Stimulated activated effector memory CD8-positive, alpha-beta T cell treated with anti-CD3 and anti-CD28 coated beads, Interleukin-12 subunit alpha, Interleukin-12 subunit beta, amount 100 ng/mL, for 72 hours (primary cell): ENCODE measurements around the gene CRHR2.

Experiments used
- ATAC-seq: fragments of 150-1000 bp; cut with Tn5 transposase; 2 replicates; pipeline ENCODE4 v1.10.0; 2021
- DNase-seq, 2 donors: peaks; one replicate each; pipeline ENCODE4 v3.0.0; 2021 to 2022; ENCODE audit warnings: low spot score in 2 of 2
- H3K27ac Mint-ChIP-seq: one replicate; pipeline ENCODE4 v1.8.0; 2022; ENCODE audit warnings: mild to moderate bottlenecking, mixed read lengths
- H3K36me3 Mint-ChIP-seq: one replicate; pipeline ENCODE4 v1.8.0; 2022; ENCODE audit warnings: mild to moderate bottlenecking, mixed read lengths
- H3K4me1 Mint-ChIP-seq: one replicate; pipeline ENCODE4 v1.8.0; 2022; ENCODE audit warnings: mixed read lengths
- H3K4me3 Mint-ChIP-seq: one replicate; pipeline ENCODE4 v1.8.0; 2022; ENCODE audit warnings: mild to moderate bottlenecking, mixed read lengths
- H3K9me3 Mint-ChIP-seq: one replicate; pipeline ENCODE4 v1.8.0; 2022; ENCODE audit warnings: mixed read lengths

The CRHR2 gene

GRCh38 chr7:30697719-30698460, 15.6 kb upstream of the CRHR2 start:
- peaks cover 12% of the 10 kb centered on the region for H3K4me1 Mint-ChIP-seq

DNA sequence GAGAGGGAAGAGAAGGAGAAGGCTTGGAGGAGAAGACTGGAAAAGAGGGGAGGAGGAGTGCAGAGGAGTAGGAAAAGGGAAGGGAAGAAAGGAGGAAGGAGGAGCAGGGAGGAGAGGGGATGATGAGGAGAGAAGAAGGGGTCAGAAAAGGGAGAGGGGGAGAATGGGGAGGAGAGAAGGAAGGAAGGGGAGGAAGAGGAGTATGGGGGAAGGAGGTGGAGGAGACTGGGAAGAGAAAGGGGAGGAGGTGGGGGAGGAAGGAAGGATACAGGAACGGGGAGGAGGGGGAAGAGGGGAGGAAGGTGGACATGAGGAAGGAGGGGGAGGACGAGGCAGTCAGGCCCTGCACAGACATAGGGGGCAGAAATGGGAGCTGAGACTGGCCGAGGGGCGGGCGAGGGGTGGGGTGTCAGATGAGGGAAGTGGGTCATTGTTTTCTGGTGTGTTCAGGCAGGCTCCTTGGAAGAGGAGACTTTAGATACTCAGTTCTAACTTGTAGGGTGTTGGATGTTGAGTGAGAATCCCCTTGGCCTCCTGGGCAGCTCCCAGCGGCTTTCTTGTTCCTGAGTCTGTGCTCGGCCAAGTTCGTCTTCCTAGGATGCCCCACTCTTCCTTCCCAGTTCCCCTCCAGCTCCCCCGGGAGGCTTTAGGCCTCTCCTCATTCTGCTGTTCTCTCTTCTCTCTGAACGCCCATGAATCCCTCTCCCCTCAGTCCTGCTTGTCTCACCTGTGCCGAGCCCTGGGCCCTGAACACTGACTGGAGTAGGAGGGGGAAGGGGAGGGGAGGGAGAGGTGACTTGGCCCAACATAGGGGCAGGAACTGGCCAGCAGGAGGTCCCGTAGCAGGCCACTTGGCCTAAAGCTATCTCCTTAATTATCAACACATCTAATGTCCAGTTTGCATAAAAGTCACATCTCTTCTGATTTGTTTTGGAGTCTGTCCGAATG, 12.8 kb upstream of the CRHR2 start:
- DNase-seq (no peak), ATAC-seq (no peak)
- H3K27ac Mint-ChIP-seq: peak overlapping the region; percentile 65
- no peaks in the 10 kb centered on the region for H3K9me3 Mint-ChIP-seq
- H3K36me3 Mint-ChIP-seq: no peaks in the 10 kb centered on the region
- H3K4me1 Mint-ChIP-seq: peaks cover 7% of the 10 kb centered on the region
- H3K4me3 Mint-ChIP-seq: no peak overlapping the region

More at GRCh38 chr7:30697719-30698460, 15.6 kb upstream of the CRHR2 start:
- H3K27ac Mint-ChIP-seq: no peak overlapping the region
- H3K36me3 Mint-ChIP-seq: no peaks in the 10 kb centered on the region
- DNase-seq (no peak), ATAC-seq (peak; percentile 14)
- no peak overlapping the region for H3K4me3 Mint-ChIP-seq
- H3K9me3 Mint-ChIP-seq: no peaks in the 10 kb centered on the region

GRCh38 chr7:30694218-30694745, 12.0 kb upstream of the CRHR2 start:
- ATAC-seq: no peak
- DNase-seq: no peak
- Mint-ChIP-seq H3K27ac (peak overlapping the region; percentile 65), H3K36me3 (no peaks in the 10 kb centered on the region), H3K9me3 (no peaks in the 10 kb centered on the region), H3K4me1 (peaks cover 7% of the 10 kb centered on the region), H3K4me3 (no peak overlapping the region)

DNA sequence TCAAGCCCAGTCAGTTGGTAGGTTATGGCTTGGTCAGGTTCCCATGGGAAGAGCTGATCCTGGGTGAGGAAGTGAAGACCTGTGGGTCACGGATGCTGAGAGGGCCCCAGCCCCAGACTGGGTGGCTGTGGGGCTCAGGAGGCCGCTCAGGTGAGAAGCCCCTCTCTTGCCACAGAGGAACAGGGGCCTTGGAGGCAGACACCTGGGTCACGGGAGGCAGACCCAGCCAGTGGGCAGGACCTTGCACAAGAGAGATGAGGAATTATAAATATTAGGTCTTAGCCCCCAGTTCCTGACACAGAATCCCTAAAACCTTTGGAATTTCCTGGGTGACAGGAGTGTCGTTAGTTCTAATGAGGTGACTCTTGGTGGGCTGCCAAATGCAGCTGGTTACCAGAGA, 10.6 kb upstream of the CRHR2 start:
- Mint-ChIP-seq H3K9me3 (no peaks in the 10 kb centered on the region), H3K4me1 (peaks cover 6% of the 10 kb centered on the region), H3K36me3 (no peaks in the 10 kb centered on the region), H3K4me3 (no peak overlapping the region), H3K27ac (peak overlapping the region; percentile 56)
- ATAC-seq (no peak), DNase-seq (no peak)

DNA sequence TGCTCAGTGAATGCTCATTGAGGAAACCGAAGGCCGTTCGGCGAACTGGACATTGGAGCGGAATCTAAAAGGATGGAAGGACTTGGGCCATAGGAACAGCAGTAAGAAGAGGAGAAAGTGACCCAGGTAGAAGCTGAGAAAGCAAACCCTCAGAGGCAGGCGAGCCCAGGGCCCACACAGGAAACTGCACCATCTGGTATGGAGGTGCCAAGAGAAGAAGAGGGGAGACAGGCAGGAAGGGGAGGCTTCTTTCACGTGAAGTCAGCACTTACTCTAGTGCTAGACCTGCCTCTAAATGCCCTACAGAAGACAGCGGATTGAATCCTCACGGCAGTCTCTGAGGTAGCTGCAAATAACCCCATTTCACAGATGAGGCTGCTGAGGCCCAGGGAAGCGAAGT, 10.2 kb upstream of the CRHR2 start:
- DNase-seq (no peak), ATAC-seq (no peak)
- no peaks in the 10 kb centered on the region for H3K9me3 Mint-ChIP-seq
- H3K4me3 Mint-ChIP-seq: no peak overlapping the region
- H3K36me3 Mint-ChIP-seq: no peaks in the 10 kb centered on the region
- peaks cover 1% of the 10 kb centered on the region for H3K4me1 Mint-ChIP-seq
- peak overlapping the region; percentile 56 for H3K27ac Mint-ChIP-seq

DNA sequence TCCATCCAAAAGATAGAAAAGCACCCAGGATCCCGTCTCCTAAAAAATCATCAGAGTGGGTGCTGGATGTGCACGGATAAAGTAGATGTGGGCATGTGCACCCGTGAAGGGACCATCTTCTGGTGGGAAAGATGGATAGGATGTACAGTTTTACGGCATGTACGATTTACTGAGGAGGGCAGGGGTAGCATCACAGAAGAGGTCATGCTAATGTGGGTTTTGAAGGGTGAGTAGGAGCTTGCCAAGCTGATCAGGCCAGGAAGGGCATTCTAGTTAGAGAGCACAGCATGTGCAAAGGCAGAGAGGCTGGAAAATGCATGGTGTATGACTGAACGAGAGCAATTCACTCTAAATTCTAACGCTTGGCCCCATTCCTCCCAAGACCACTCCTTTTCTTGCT, 7.8 kb upstream of the CRHR2 start:
- H3K27ac Mint-ChIP-seq: no peak overlapping the region
- no peaks in the 10 kb centered on the region for H3K36me3 Mint-ChIP-seq
- H3K4me3 Mint-ChIP-seq: no peak overlapping the region
- DNase-seq: no peak
- no peak for ATAC-seq
- no peaks in the 10 kb centered on the region for H3K4me1 Mint-ChIP-seq
- H3K9me3 Mint-ChIP-seq: no peaks in the 10 kb centered on the region

- no peak for ATAC-seq
- H3K9me3 Mint-ChIP-seq: no peaks in the 10 kb centered on the region
- H3K4me1 Mint-ChIP-seq: no peaks in the 10 kb centered on the region
- DNase-seq: no peak
- H3K36me3 Mint-ChIP-seq: no peaks in the 10 kb centered on the region
- H3K4me3 Mint-ChIP-seq: no peak overlapping the region
- no peak overlapping the region for H3K27ac Mint-ChIP-seq
Observed at GRCh38 chr7:30688718-30689221, 6.5 kb upstream of the CRHR2 start.

GRCh38 chr7:30687604-30688003, 5.3 kb upstream of the CRHR2 start:
- Mint-ChIP-seq H3K4me1 (peaks cover 4% of the 10 kb centered on the region), H3K27ac (no peak overlapping the region), H3K36me3 (no peaks in the 10 kb centered on the region), H3K9me3 (no peaks in the 10 kb centered on the region), H3K4me3 (no peak overlapping the region)
- DNase-seq: no peak
- no peak for ATAC-seq

DNA sequence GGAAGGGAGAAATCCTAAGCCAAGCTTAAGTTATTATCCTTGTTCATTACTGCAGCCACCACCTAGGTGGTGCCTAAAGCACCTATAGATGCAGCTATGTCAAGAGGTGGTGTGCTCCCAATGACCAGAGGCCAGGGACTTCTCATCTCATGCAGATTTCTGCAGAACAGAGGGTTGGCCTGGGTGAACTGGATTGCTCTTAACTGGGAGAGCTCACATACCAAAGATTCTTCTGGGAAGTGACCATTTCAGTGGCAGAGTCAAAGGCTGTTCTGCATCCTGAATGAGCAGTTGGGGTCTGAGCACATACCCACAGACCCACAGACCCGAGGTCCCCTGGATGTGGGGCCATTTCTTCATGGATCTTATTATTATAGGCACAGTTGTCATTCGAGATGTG, 2.1 kb upstream of the CRHR2 start:
- Mint-ChIP-seq H3K4me3 (no peak overlapping the region), H3K9me3 (no peaks in the 10 kb centered on the region), H3K36me3 (no peaks in the 10 kb centered on the region), H3K4me1 (peaks cover 18% of the 10 kb centered on the region), H3K27ac (no peak overlapping the region)
- DNase-seq: no peak
- ATAC-seq: no peak

DNA sequence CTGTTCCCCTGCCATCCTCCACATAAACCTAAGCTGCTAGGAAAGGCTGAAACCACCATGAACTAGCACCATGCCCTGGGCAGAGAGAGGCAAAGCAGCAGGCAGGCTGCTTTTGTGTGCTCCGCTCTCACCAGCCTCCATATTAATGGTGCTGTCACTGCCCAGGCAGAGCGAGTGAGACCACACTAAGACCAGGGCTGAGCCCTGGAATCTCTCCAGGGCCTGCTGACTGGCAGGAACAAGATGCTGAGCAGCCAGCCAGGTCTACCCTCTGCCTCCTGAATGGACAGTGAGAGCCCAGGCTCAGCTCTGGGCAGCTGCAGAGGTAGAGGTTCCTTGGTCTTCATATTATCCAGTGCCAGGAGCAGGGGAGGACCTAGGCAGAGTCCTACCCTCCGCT, 1.6 kb upstream of the CRHR2 start:
- Mint-ChIP-seq H3K27ac (no peak overlapping the region), H3K36me3 (no peaks in the 10 kb centered on the region), H3K4me1 (peaks cover 22% of the 10 kb centered on the region), H3K9me3 (no peaks in the 10 kb centered on the region), H3K4me3 (no peak overlapping the region)
- ATAC-seq (no peak), DNase-seq (no peak)

GRCh38 chr7:30683306-30683705, 1.1 kb upstream of the CRHR2 start:
- no peak overlapping the region for H3K27ac Mint-ChIP-seq
- DNase-seq (no peak), ATAC-seq (no peak)
- no peaks in the 10 kb centered on the region for H3K9me3 Mint-ChIP-seq
- H3K4me3 Mint-ChIP-seq: no peak overlapping the region
- no peaks in the 10 kb centered on the region for H3K36me3 Mint-ChIP-seq
- H3K4me1 Mint-ChIP-seq: peaks cover 23% of the 10 kb centered on the region

- peak overlapping the region; percentile 68 for H3K4me3 Mint-ChIP-seq
- no peaks in the 10 kb centered on the region for H3K36me3 Mint-ChIP-seq
- peaks cover 23% of the 10 kb centered on the region for H3K4me1 Mint-ChIP-seq
- peak; percentile 24 for ATAC-seq
- DNase-seq: no peak
- no peaks in the 10 kb centered on the region for H3K9me3 Mint-ChIP-seq
- H3K27ac Mint-ChIP-seq: no peak overlapping the region
Observed at GRCh38 chr7:30681815-30682211, 443 bp downstream of the CRHR2 start.

- no peak for ATAC-seq
- no peaks in the 10 kb centered on the region for H3K36me3 Mint-ChIP-seq
- H3K4me3 Mint-ChIP-seq: peak overlapping the region; percentile 68
- no peak for DNase-seq
- peaks cover 23% of the 10 kb centered on the region for H3K4me1 Mint-ChIP-seq
- H3K27ac Mint-ChIP-seq: no peak overlapping the region
- no peaks in the 10 kb centered on the region for H3K9me3 Mint-ChIP-seq
Observed at GRCh38 chr7:30681331-30681797, 892 bp downstream of the CRHR2 start.

DNA sequence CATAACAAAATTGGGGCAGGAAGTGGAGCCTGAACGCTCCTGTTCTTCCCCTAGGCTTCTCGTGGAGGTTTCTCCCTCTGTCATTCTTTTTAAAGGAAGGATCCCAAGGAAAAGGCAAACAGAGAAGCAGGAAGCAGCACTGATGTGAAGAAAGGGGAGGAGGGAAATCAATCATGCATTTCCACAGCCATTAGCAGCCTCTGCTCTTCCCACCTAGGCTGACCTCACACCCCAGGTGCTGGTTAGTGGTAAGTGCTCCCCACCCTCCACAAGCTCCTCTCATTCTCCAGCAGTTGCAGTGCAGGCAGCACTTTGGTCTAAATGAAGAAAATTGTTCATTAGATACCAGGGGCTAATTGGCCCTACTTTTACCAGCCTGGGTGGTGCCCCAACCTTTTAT, 2.6 kb downstream of the CRHR2 start:
- no peak for DNase-seq
- Mint-ChIP-seq H3K9me3 (no peaks in the 10 kb centered on the region), H3K4me3 (no peak overlapping the region), H3K36me3 (no peaks in the 10 kb centered on the region), H3K27ac (no peak overlapping the region), H3K4me1 (peaks cover 23% of the 10 kb centered on the region)
- ATAC-seq: no peak

DNA sequence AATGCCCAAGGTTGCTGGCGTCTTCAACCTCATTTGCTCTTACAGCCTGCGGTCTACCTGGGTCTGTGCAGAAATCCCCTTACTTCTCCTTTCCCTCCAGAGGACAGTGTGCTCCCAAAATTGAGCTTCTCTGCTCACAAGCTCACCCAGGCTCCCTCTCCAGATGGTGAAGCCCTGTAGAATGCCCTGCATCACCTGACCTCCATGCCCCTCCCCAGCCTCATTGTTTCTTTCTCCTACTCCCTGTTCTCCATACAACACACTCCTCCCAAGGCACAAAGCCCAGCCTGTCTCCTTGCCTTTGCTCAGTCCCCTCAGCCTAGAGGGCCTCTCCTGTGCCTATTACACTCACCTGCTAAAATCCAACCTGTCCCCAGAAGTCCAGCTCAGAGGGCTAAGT, 3.5 kb downstream of the CRHR2 start:
- no peak overlapping the region for H3K4me3 Mint-ChIP-seq
- no peaks in the 10 kb centered on the region for H3K9me3 Mint-ChIP-seq
- H3K36me3 Mint-ChIP-seq: no peaks in the 10 kb centered on the region
- peaks cover 23% of the 10 kb centered on the region for H3K4me1 Mint-ChIP-seq
- no peak for DNase-seq
- no peak overlapping the region for H3K27ac Mint-ChIP-seq
- ATAC-seq: no peak
